Left ventricle myocardium superior (tissue), 1 donor: ENCODE results near the gene ADAM22. TPM values are rescaled to one million over a fixed set of nuclear protein-coding genes. Genes with fewer than 3 reads are reported as not detected.

Source experiments
- ATAC-seq: fragments of 200-7000 bp; cut with Tn5 transposase; one replicate; pipeline ENCODE4 v1.9.1; 2020; ENCODE audit warnings: mild to moderate bottlenecking, moderate library complexity
- DNase-seq: peaks from one replicate; pipeline ENCODE4 v3.0.0-alpha.2; 2020
- intact Hi-C: fragments of 100-400 bp; cut with micrococcal nuclease; formaldehyde crosslinking; loops from one replicate; pipeline ENCODE4 v1.11.0; 2022
- total RNA-seq: library from RNA; stranded (reverse); fragmentation: NEBNext Ultra II Directional; extraction: Animal tissue kit (Norgen Biotek cat#: 25700); gene quantifications from one replicate; pipeline ENCODE4 v1.2.1, GENCODE V29; 2021
- donor health status: DM: no; HTN: yes; CAD: no; lungs with severe emphysema.

ADAM22 gene
- total RNA-seq, 1 donor from 2014 or later = 1.7 TPM

DNA sequence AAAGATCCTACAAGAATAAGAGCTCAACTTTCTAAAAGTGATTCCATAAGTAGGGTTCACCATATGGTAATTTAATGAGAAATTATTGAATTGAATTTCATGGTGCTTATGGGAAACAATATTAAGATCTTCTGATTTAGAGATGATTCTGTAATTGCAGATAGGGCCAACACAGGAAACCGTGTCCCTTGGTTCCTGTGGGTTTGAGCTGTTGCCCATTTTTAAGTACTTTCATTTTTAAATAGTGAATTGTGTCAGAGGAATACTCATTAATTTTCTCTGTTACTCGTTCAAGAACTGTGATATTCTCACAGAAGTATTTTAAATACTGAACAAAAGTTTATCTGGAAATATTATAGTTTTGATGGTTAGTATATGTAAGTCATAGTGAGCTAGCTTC is 156.6 kb downstream of the ADAM22 start:
- no peak for DNase-seq
- ATAC-seq = peak; percentile 49
- intact Hi-C loops = no loop called here

DNA sequence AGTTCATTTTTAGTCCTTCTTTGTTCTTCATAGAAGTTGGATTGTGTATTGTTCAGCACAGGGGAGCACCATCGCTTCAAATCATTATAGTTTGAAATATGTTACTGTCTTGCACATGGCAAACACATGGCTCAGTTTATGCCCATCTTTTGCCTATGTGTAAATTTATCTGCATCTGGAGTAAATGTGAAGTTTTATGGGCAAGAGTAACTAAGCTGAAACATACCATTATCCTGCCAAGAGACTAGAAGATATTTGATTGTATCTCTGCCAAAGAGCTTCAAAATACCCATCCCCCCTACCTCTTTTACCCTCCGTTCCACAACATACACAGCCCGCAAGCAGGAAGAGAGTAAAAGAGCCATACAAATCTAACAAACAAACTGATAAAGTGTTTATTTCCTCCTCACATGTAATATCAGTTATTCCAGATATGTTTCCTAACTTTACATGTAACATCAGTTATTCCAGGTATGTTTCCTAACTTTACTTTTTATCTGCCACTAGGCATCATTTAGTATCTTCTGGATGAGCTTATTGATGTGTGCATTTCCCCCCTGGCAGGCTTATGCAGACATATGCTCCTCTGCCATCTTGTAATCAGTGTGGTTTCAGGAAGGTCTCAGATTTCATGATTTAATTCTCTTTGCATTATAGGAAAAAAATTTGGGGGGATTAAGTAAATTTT is 158.1 kb downstream of the ADAM22 start:
- DNase-seq (no peak), ATAC-seq (no peak)
- intact Hi-C loops = no loop called here

DNA sequence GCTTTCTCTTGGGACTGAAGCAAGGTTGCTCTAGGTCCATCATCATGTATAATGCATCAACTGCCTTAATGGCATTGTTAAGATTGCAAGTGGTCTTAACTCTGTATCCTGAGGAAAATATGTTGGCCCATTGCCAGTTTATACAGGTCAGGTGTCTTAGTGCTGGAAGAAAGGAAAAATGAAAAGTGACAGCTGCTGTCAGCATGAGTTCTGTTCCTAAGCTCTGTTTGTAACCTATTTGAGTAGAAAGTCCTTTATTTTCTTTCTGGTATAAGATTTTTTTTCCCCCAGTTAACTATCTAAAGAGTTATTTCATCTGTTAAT is 158.6 kb downstream of the ADAM22 start:
- intact Hi-C loops = no loop called here
- ATAC-seq (no peak), DNase-seq (no peak)

DNA sequence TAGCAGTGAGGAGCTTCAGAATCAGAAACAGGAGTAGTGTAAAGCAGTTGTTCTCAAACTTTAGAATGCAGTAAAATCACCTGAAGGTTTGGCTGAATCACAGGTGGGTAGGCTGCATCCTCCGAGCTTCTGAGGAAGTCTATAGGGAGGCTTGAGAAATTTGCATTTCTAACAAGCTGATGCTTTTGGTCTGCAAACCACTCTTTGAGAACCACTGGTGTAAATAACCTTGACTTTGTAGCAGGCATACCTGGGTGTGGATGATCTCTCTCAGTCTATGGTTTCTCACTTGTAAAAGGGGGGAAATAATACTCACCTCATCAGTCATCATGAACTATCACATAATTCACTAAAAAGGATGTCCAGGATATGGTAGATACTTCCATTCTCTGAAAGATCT is 167.7 kb downstream of the ADAM22 start:
- intact Hi-C loops = no loop called here
- no peak for DNase-seq
- ATAC-seq = no peak

DNA sequence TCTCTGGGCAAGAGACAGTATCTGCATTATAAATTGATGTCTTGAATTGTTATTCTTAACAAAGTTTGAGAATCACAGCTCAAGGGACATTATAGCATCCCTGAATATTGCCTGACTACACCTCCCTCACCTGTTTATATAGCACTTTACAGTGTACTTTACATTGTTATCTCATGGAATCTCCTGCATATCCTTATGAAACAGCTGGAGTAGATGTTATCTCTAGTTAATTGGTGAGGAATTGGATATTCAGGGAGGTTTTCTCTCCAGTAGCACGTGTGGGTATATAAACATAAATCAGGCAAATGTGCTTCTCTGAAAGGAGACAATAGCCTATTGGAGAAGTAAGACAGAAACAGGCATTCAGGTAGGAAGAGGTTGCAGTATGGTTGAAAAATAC is 168.6 kb downstream of the ADAM22 start:
- ATAC-seq (no peak), DNase-seq (no peak)
- intact Hi-C loops = no loop called here

DNA sequence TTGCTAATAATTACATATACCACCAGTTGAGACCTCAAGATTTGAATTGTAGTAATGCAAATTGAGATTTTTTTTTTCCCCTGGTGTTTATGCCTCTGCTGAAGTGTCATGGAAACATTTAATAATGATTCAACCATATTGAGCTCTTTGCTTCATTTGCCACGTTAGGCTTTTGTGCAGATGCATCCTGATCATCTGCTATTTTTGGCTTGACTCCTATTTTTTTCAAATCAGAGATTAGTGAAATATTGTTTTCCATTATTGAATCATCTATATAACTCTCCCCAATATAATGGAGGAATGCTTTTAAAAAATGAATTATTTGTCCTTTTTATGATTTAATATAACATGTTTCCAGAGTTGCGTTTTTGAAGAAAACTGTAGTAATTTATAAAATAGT is 170.7 kb downstream of the ADAM22 start:
- DNase-seq (no peak), ATAC-seq (no peak)
- intact Hi-C loops = no loop called here

DNA sequence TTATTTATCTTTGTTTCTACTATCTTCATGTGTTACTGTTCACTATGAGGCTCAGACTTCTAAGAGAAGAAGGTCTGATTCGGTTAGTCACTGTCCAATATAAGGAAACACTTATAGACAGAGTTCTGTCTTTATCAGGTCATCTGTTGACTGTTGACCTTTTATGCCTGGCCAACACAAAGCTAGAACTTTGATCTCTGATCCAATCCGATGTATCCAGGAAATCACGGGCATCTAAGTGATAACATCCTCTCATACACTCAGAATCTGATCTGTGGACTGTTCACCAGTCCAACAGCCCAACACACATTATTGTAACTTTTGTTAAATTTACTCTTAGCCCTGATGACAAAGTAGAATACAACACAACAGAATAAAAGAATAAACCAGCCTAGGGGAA is 171.2 kb downstream of the ADAM22 start:
- DNase-seq (no peak), ATAC-seq (no peak)
- intact Hi-C loops = no loop called here

DNA sequence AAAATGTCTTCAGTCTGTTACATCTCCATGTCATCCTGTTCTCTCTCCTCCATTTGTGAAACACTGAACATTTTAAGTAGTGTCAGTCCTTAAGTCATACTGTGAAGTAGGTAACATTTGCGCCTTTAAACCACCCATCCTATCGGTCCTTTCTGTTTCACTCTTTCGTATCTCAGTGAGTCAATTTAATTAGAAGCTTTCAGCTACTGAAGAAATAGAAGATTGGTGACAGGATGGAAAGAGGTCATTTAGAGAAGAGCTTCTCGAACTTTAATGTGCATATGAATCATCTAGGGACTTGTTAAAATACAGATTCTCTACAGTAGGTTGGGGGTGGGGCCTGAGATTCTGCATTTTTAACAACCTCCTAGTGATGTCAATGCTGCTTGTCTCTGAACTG is 172.4 kb downstream of the ADAM22 start:
- intact Hi-C loops = no loop called here
- ATAC-seq (no peak), DNase-seq (no peak)

DNA sequence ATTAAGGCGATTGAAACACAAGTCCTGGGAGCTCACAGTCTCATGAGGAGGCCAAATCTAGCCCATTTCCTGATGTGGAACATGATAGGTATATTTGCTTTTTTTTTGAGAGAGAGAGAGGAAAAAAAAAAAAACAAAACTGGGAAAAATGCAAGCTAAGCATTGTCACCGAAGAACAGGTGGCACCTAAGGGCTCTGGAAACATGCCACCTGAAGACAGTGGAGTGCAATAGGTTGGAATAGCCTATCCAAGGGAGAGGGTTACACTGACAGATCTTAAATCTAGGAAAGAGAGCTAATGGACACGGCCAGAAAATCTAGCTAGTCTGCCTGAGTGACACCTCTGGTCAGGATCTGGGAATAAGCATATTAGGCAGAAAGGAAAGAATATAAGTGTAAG is 175.6 kb downstream of the ADAM22 start:
- no peak for ATAC-seq

DNA sequence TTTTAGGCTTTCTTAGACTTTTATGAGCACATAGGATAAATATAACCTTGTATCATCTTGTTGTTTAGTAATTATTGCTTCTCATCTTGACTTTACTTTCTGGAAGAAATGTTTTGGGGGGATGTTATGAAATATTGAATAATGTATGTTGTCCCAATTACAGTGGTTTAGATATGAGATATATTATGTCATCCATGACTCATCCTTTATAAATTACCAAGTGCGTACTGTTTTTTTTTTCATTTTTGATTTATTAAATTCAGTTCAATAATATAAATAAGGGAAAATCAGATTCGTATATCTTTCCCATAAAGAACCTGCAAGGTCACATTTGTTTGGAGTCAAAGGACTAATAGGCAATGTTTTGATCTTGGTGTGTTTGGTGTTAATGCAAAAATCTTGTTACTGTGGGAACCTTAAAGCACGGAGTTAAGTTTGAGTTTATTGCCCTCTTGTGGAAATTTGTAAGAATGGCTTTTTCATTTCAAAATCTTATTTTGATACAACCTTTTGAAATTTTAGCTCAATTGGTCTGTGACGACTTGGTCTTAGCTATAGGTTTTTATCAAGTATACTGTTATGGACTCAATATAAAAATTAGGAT is 177.2 kb downstream of the ADAM22 start:
- peak; percentile 49 for ATAC-seq
- intact Hi-C loops = loop anchor here (5.0 kb wide), 1 partner anchor 314 kb away; no protein-coding TSS in a partner anchor
- DNase-seq = no peak

More for the DNA sequence above, 175.6 kb downstream of the ADAM22 start:
- intact Hi-C loops = loop anchor here (5.0 kb wide), 1 partner anchor 312 kb away; no protein-coding TSS in a partner anchor
- DNase-seq = no peak

DNA sequence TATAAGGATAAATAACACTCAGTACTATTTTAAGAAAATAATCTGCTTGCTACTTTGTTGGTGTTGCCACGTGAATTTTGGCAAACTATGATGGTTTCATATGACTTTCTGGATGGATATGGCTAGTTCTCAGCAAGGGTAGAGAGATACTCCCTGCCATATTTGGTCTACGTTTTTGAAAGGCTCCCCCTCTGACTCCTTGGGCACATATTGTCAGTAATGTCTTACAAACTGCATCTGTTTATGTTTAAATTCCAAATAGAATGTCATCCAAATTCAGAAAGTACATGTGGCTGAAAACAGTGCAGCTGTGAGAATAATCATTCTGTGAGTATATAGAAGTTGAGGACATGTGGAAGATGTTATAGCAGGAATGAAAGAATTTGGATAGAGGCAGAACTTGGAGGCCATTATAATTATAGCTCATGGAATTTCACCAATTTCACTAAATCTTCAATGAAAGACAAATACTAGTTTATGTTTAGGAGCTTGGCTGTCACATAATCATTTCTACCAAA is 178.0 kb downstream of the ADAM22 start:
- ATAC-seq (peak; percentile 47), DNase-seq (no peak)
- intact Hi-C loops = loop anchor here (5.0 kb wide), 1 partner anchor 315 kb away; no protein-coding TSS in a partner anchor

DNA sequence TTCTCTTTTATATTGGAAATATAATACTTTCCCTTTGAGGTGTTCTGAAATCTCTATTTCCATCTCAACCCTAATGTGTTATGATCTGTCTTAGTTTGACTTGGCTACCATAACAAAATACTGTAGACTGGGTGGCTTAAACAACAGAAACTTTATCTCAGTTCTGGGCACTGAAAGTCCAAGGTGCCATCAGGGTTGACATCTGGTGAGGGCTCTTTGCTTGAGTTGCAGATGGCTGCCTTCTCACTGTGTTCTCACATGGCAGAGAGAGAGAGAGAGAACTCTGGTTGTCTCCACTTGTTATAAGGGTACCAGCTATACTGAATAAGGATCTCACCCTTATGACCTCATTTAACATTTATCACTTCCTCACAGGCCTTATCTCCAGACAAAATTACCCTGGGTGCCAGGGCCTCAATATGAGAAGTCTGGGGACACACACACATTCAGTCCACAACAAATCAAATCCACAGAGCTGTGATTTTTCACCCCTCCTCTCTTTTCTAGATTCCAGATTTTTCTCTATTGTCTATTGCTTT is 181.3 kb downstream of the ADAM22 start:
- intact Hi-C loops = no loop called here
- ATAC-seq (no peak), DNase-seq (no peak)

DNA sequence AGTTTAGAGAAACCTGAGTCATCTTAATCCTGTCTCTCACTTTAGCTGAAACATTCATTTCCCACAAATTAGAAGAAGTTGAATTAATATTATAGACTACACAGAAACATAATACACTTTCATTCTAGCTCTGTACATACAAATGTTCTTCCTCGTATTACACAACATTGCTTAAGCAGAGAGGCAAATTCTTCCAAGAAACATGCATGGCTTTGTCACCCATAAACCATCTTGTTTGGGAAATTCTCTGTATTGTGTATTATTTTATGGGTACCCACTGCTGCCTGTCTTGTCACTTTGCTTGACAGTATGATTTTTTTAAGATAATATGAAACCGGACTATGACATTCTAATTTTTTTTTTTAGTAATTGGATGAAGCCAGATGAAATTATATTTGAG is 181.8 kb downstream of the ADAM22 start:
- intact Hi-C loops = no loop called here

DNA sequence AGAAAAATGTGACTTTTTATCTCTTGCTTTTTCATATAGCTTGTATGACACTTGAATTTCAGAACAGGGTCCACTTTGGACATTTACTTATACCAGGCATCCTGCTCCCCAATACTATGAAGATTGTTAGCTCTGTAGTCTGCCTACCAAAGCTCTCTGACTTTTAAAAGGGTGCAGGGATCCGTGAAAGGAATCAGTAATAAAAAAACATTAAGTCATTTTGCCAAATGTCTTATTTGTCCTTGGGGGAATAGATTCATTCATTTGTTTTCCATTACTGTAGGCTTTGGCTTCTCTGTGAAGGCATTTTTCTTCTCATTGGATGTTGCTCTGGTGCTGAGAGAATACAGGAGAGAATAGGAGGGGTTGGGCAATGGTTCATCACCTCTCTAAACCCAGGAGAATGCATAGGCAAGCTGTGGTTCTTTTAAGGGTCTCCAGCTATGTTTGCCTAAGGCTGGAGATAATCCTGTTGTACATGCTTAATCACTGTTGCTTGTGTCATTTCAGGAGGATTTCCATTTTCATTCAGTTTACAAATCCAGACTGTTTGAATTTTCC is 182.3 kb downstream of the ADAM22 start:
- intact Hi-C loops = no loop called here

More for the DNA sequence above, 181.8 kb downstream of the ADAM22 start:
- no peak for DNase-seq
- no peak for ATAC-seq

DNA sequence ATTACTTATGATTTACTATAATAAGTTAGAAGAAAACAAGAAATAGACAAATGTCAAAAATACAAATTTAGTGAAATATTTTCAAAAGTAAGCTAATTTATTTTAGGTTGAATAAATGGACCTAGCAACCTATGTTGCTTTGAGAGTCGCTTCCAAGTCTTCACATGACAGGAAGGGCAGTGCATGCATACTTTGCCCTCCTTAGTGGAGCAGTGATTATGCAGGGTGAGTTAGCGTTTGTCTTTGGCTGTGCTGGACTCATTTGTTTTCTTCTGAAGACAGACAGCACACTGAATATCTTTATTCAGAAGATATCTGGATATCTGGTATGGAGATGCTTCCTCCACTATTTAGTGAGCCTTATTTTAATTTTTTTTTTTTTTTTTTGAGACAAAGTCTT is 183.3 kb downstream of the ADAM22 start:
- DNase-seq (no peak), ATAC-seq (no peak)
- intact Hi-C loops = no loop called here

More for the DNA sequence above, 182.3 kb downstream of the ADAM22 start:
- peak; percentile 30 for ATAC-seq
- DNase-seq = no peak

DNA sequence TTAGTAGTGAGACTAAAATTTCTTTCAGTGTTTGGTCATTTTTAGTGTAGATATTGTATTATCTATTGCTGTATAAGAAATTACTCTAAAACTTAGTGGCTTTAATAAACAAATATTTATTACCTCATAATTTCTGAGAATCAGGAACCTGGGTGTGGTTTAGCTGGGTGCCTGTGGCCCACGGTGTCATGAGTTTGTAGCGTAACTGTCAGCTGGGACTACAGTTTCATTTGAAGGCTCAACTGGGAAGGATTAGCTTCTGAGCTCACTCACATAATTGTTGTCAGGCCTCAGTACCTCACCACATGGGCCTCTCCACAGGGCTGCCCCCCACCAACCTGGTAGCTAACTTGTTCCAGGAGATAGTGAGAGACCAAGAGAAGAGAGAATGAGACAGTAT is 187.3 kb downstream of the ADAM22 start:
- no peak for ATAC-seq
- no peak for DNase-seq

DNA sequence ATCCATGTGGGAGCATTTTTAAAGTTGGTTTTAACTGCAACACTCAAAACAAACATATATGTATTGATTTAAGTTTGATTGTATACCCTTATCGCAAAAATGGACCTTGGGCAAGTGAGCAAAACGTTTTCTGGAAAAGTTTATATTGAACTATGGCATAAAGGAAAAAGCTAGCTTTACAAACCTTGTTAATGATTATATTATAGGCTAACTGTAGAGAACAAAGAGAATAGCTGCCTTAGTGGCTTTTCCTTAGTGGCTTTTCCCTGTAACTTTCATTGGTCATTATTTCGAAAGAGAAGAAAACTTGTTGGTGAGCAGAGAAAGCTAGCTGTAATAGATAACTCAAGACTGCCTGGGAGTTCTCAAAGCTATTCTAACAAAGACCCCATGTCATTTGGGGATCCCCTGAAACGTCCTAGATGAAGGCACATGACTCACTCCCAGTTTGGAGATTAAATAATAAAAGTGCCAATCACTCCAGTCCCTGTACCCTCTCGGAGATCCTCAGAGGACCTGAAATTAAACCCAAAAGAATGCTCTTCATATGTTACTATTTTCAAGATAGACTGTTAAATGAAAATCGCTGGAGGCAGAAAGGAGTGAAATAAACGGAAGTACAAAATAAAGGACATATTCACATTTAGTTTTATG is 193.7 kb downstream of the ADAM22 start:
- ATAC-seq (no peak), DNase-seq (no peak)
- intact Hi-C loops = no loop called here

More for the DNA sequence above, 187.3 kb downstream of the ADAM22 start:
- intact Hi-C loops = no loop called here

DNA sequence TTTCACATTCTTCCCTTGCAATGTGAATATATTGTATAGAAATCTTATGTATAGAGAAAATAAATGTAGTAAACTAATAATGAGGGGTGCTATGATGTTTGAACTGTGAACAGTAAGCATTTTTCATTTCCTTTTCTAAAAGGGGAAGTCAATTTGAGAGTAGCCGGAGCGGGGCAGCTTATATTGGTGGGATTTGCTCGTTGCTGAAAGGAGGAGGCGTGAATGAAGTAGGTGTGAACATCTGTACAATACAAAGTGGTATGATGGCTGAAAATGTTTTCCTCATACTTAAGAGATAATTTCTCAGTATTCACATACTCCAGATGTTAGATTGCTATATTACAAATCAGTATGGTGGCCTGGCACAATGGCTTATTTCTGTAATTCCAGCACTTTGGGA is 198.7 kb downstream of the ADAM22 start:
- DNase-seq (no peak), ATAC-seq (no peak)
- intact Hi-C loops = no loop called here

DNA sequence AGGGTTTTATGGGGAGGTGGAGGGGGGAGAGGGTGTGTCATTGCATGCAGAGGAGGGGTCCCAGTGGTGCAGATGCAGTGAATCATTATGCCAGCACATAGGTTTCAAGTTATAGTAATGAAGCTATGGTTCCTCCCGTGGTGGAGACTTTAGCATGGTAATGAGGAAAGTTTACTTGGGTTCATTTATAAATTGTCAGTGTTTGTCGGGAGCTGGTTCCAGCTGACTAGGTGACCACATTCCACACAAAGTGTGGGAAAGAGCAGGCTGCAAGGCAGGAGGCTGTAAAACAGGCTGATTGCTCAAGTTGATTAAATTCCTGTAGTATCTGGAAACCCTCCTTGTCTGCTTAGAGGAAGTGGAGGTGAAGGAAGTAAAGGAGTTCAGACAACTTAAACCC is 206.9 kb downstream of the ADAM22 start:
- ATAC-seq (no peak), DNase-seq (no peak)
- intact Hi-C loops = no loop called here

DNA sequence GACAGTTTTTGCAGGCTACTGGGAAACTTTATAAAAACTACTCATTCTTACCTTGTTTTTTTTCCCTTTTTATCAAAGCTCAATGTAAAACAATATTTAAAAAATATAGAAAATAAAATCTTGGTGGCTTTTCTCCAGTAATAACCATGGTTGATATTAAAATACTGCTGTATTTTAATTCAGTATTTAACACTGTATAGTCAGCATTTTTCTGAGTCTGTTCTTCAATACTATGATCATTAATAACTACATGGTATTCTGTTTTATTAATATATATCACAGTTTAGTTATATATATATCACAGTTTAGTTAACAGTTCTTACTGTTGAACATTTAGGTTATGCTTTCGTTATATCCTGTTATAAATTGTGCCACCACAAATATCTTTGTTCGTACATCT is 207.4 kb downstream of the ADAM22 start:
- ATAC-seq (no peak), DNase-seq (no peak)
- intact Hi-C loops = no loop called here
